DOHH2 (cell line): ENCODE data around the gene KIF7.
"Not testable (repeated sequence)": the region's sequence is repeated elsewhere in the genome, so short reads cannot be mapped to it uniquely, and the experiment has no call there.

ENCODE experiments used
- H3F3A ChIP-seq: fragments of 200-600 bp; sonication (generic), shearing (Covaris generic); 2 replicates; pipeline ENCODE4 v1.6.0; 2016; ENCODE audit warnings: antibody characterized with exemption, mild to moderate bottlenecking; ENCODE audit not compliant: control insufficient read depth, insufficient read depth
- H3K27ac ChIP-seq: fragments of 200-600 bp; sonication (generic); 2 replicates; pipeline ENCODE4 v1.5.1; 2014; ENCODE audit warnings: low read depth, mild to moderate bottlenecking, low read length, moderate library complexity
- H3K27me3 ChIP-seq: fragments of 200-600 bp; sonication (generic); 2 replicates; pipeline ENCODE4 v1.6.1; 2014; ENCODE audit warnings: mild to moderate bottlenecking, low read length, mixed read lengths; ENCODE audit not compliant: control insufficient read depth
- H3K36me3 ChIP-seq: fragments of 200-600 bp; sonication (generic); 2 replicates; pipeline ENCODE4 v1.6.1; 2014; ENCODE audit warnings: mild to moderate bottlenecking, low read length, moderate library complexity, mixed read lengths; ENCODE audit not compliant: control insufficient read depth
- H3K4me1 ChIP-seq: fragments of 200-600 bp; sonication (generic); 2 replicates; pipeline ENCODE4 v1.6.1; 2014; ENCODE audit warnings: mild to moderate bottlenecking, low read length, mixed read lengths; ENCODE audit not compliant: control insufficient read depth
- H3K4me2 ChIP-seq: fragments of 200-600 bp; sonication (generic); 2 replicates; pipeline ENCODE4 v1.6.0; 2014; ENCODE audit warnings: mild to moderate bottlenecking, low read length, moderate library complexity
- H3K4me3 ChIP-seq: fragments of 200-600 bp; sonication (generic); 2 replicates; pipeline ENCODE4 v1.5.1; 2014; ENCODE audit warnings: mild to moderate bottlenecking, low read length, mixed read lengths
- H3K79me2 ChIP-seq: fragments of 200-600 bp; sonication (generic); 2 replicates; pipeline ENCODE4 v1.6.1; 2014; ENCODE audit warnings: mild to moderate bottlenecking, low read length, mixed read lengths; ENCODE audit not compliant: control insufficient read depth
- H3K9me2 ChIP-seq: fragments of 200-600 bp; sonication (generic); replicated peaks from 2 replicates; pipeline ENCODE4 v1.6.1; 2014; ENCODE audit warnings: mild to moderate bottlenecking, low read length, mixed read lengths; ENCODE audit not compliant: control insufficient read depth
- H3K9me3 ChIP-seq: fragments of 200-600 bp; sonication (generic); 2 replicates; pipeline ENCODE4 v1.6.1; 2014; ENCODE audit warnings: antibody characterized with exemption, low read length, mixed read lengths; ENCODE audit not compliant: control insufficient read depth, insufficient read depth
- H4K20me1 ChIP-seq: fragments of 200-600 bp; sonication (generic); 2 replicates; pipeline ENCODE4 v1.6.0; 2014; ENCODE audit warnings: low read depth, mild to moderate bottlenecking, antibody characterized with exemption, low read length, moderate library complexity; ENCODE audit not compliant: control insufficient read depth, insufficient read depth
- EZH2phosphoT487 ChIP-seq: fragments of 200-600 bp; sonication (generic); IDR thresholded peaks from 2 replicates; pipeline ENCODE4 v1.6.1; 2017; ENCODE audit warnings: borderline replicate concordance, mild to moderate bottlenecking, antibody characterized with exemption, low read length, moderate library complexity, mixed read lengths
- TF ChIP-seq, protein P1 (sequence below): fragments of 200-600 bp; sonication (generic); IDR thresholded peaks from one replicate; pipeline ENCODE4 v1.5.1; 2014; ENCODE audit warnings: antibody characterized with exemption, mild to moderate bottlenecking, low read depth, low read length; ENCODE audit not compliant: poor library complexity, severe bottlenecking

Gene KIF7

DNA sequence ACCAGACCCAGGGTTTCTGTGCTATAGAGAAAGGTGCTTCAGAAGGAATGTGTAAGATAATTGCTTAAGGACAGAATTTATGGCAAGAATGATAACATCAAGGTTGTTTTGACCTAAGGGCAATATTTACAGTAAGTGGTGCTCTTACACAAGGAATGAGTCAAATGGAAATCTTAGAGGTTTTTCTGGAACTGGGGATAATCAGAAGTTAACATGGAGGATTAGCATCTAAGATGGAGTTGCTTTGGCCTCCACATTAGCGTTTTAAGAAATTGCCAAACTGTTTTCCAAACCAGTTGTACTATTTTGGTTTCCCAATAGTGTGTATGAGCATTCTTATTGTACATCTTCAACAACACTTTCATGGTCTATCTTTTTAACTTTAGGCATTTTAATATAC, 38.4 kb upstream of the KIF7 start:
- Histone ChIP-seq H3K79me2 (no peaks in the 10 kb centered on the region), H3K4me2 (peak overlapping the region; percentile 49), H3K4me3 (peak overlapping the region; percentile 36; the same call in 1 of the 2 replicates), H3K36me3 (no peaks in the 10 kb centered on the region), H4K20me1 (no peaks in the 10 kb centered on the region), H3F3A (peaks cover 29% of the 10 kb centered on the region), H3K4me1 (peaks cover 43% of the 10 kb centered on the region), H3K27me3 (no peaks in the 10 kb centered on the region), H3K27ac (peak overlapping the region; percentile 45), H3K9me3 (no peaks in the 10 kb centered on the region), H3K9me2 (no peaks in the 10 kb centered on the region)
- TF ChIP-seq EZH2phosphoT487 = no peak

DNA sequence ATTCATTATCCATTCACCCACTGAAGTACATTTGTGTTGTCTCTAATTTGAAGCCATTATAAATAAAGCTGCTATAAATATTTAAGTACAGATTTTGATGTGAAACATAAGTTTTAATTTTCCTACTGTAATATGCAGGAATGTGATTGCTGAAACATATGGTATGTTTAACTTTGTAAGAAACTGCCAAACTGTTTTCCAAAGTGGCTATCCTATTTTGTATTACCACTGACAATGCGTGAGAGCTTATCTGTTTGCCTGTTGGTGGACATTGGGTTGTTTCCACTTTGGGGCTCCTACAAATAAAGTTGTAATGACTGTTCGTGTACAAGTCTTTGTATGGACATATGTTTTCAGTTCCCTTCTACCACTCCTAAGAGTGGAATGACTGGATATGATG, 37.8 kb upstream of the KIF7 start:
- Histone ChIP-seq H3K4me3 (peak overlapping the region; percentile 36; the same call in 1 of the 2 replicates), H3K4me2 (peak overlapping the region; percentile 49), H3F3A (peaks cover 29% of the 10 kb centered on the region), H3K27ac (peak overlapping the region; percentile 45), H3K36me3 (no peaks in the 10 kb centered on the region), H3K27me3 (no peaks in the 10 kb centered on the region), H4K20me1 (no peaks in the 10 kb centered on the region), H3K4me1 (peaks cover 43% of the 10 kb centered on the region), H3K79me2 (no peaks in the 10 kb centered on the region), H3K9me2 (no peaks in the 10 kb centered on the region), H3K9me3 (no peaks in the 10 kb centered on the region)
- no peak for TF ChIP-seq EZH2phosphoT487
- TF ChIP-seq, protein P1, sequence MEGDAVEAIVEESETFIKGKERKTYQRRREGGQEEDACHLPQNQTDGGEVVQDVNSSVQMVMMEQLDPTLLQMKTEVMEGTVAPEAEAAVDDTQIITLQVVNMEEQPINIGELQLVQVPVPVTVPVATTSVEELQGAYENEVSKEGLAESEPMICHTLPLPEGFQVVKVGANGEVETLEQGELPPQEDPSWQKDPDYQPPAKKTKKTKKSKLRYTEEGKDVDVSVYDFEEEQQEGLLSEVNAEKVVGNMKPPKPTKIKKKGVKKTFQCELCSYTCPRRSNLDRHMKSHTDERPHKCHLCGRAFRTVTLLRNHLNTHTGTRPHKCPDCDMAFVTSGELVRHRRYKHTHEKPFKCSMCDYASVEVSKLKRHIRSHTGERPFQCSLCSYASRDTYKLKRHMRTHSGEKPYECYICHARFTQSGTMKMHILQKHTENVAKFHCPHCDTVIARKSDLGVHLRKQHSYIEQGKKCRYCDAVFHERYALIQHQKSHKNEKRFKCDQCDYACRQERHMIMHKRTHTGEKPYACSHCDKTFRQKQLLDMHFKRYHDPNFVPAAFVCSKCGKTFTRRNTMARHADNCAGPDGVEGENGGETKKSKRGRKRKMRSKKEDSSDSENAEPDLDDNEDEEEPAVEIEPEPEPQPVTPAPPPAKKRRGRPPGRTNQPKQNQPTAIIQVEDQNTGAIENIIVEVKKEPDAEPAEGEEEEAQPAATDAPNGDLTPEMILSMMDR = no peak

DNA sequence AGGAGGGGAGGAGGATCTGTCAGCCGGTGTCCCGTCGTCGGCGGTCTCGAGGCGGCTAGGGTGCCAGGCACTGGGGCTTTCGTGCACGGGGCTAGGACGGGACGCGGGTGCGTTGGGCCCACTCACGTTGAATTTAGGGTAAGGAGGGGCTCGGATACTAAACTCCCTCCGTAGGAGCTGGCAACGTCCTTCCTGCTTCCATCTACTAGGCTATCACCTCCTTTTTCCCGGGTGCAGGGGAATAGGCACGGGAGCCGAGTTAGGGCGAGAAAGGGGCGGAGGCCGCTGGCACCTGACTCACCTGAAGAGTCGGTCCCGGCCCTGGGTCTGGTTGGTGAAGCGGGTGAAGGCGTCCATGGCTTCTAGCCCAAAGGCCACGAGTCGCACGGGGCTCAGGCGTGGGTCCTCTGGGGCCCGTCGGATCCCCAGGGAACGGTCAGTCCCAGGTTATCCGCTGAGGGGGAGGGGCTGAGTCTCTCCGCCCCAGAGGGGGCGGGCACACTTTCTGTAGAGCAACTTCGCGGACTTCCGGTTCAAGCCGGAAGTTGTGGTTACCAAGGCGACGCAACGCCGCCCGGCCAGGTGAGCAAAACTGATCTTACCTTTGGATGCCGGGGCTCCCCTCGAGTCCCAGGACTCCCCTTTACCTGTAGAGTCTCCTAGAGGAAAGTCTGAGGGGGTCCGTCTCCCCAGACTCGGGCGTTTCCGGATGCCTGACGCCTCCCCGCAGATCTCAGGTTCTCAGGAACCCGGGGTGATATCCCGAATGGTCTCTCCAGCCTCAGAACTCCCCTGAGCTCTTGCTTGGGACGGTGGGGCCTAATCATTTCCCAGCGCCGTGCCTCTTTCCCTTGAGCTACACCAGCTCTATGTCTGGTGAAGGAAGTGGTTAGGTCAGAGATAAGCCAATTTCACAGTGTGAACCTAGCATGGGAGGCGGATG, 35.3 kb upstream of the KIF7 start, which contains the start of the genes PEX11A and WDR93:
Gene PEX11A, minus strand, starts transcription at position 479 of the 943 bp plus-strand sequence. Its CDS starts 122 bp downstream, at position 357.
Gene WDR93, plus strand, starts transcription at position 536 of the 943 bp plus-strand sequence. CDS start 10,936 bp downstream, outside the sequence.
- peak within 1 kb of the TSS; percentile 83 for H3K4me3 ChIP-seq
- H3K36me3 ChIP-seq = no peaks in the 10 kb centered on the region
- H3K9me2 ChIP-seq = no peaks in the 10 kb centered on the region
- H3F3A ChIP-seq = peaks cover 29% of the 10 kb centered on the region
- no peaks in the 10 kb centered on the region for H3K27me3 ChIP-seq
- H3K27ac ChIP-seq = no peak within 1 kb of the TSS
- no peaks in the 10 kb centered on the region for H3K79me2 ChIP-seq
- no peaks in the 10 kb centered on the region for H3K9me3 ChIP-seq
- H3K4me2 ChIP-seq = peak within 1 kb of the TSS; percentile 92
- H4K20me1 ChIP-seq = no peaks in the 10 kb centered on the region
- TF ChIP-seq, protein P1 = no peak
- no peak for TF ChIP-seq EZH2phosphoT487
- peaks cover 43% of the 10 kb centered on the region for H3K4me1 ChIP-seq

DNA sequence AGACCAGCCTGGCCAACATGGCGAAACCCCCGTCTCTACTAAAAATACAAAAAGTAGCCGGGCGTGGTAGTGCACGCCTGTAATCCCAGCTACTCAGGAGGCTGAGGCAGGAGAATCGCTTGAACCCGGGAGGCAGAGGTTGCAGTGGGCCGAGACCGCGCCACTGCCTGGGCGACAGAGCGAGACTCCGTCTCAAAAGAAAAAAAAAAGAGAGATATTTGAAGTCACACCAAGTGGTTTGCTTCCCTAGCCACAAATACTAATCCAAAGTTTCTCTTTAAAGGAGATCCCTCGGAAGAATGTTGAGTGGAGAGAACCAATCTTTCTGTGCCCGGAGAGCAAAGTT, 34.6 kb upstream of the KIF7 start:
- H3K4me2 ChIP-seq = peak overlapping the region; percentile 92
- peaks cover 37% of the 10 kb centered on the region for H3K4me1 ChIP-seq
- not testable (repeated sequence) for H3K27me3 ChIP-seq, H3K79me2 ChIP-seq, H4K20me1 ChIP-seq, H3K27ac ChIP-seq, H3K9me3 ChIP-seq, H3K36me3 ChIP-seq, H3K9me2 ChIP-seq
- peaks cover 28% of the 10 kb centered on the region for H3F3A ChIP-seq
- peak overlapping the region; percentile 83 for H3K4me3 ChIP-seq
